GM19372 (cell line): ENCODE results near the gene ZYG11B.
"Not testable (repeated sequence)": the region's sequence is repeated elsewhere in the genome, so short reads cannot be mapped to it uniquely, and the experiment has no call there.

ENCODE experiments used
- ATAC-seq: cut with Tn5 transposase; IDR thresholded peaks from one replicate; pipeline ENCODE4 v1.9.1; 2021; ENCODE audit warnings: mild to moderate bottlenecking, low read depth, moderate library complexity; ENCODE audit not compliant: unreplicated experiment

The ZYG11B gene

GRCh38 chr1:52706941-52707926, 19.0 kb upstream of the ZYG11B start:
- ATAC-seq, result no peak

- ATAC-seq, result no peak
Measured at GRCh38 chr1:52707927-52708655, 18.2 kb upstream of the ZYG11B start.

GRCh38 chr1:52709016-52709415, 17.2 kb upstream of the ZYG11B start:
- no peak for ATAC-seq

GRCh38 chr1:52713590-52713989, 12.7 kb upstream of the ZYG11B start:
- ATAC-seq, result no peak

GRCh38 chr1:52715296-52715695, 11.0 kb upstream of the ZYG11B start:
- not testable (repeated sequence) for ATAC-seq

GRCh38 chr1:52723260-52723659, 3.0 kb upstream of the ZYG11B start:
- ATAC-seq, result no peak

GRCh38 chr1:52725903-52726264, 369 bp upstream of the ZYG11B start:
- no peak for ATAC-seq

GRCh38 chr1:52727114-52727586, 897 bp downstream of the ZYG11B start:
- ATAC-seq, result no peak

GRCh38 chr1:52727956-52728656, 1.9 kb downstream of the ZYG11B start:
- ATAC-seq, result no peak

- no peak for ATAC-seq
Measured at GRCh38 chr1:52733368-52733767, 7.1 kb downstream of the ZYG11B start.

- ATAC-seq, result not testable (repeated sequence)
Measured at GRCh38 chr1:52735371-52735770, 9.1 kb downstream of the ZYG11B start.

GRCh38 chr1:52738148-52738547, 11.9 kb downstream of the ZYG11B start:
- no peak for ATAC-seq

GRCh38 chr1:52738893-52739292, 12.6 kb downstream of the ZYG11B start:
- no peak for ATAC-seq

GRCh38 chr1:52739699-52740467, 13.6 kb downstream of the ZYG11B start:
- no peak for ATAC-seq

GRCh38 chr1:52741259-52741658, 15.0 kb downstream of the ZYG11B start:
- no peak for ATAC-seq

- no peak for ATAC-seq
Measured at GRCh38 chr1:52746189-52746588, 19.9 kb downstream of the ZYG11B start.

GRCh38 chr1:52747450-52747849, 21.2 kb downstream of the ZYG11B start:
- ATAC-seq, result no peak

- no peak for ATAC-seq
Measured at GRCh38 chr1:52748119-52748518, 21.9 kb downstream of the ZYG11B start.

GRCh38 chr1:52749496-52749895, 23.2 kb downstream of the ZYG11B start:
- not testable (repeated sequence) for ATAC-seq

- not testable (repeated sequence) for ATAC-seq
Measured at GRCh38 chr1:52750139-52750538, 23.9 kb downstream of the ZYG11B start.
